ENCODE data around the gene GAS2L3.

DNA sequence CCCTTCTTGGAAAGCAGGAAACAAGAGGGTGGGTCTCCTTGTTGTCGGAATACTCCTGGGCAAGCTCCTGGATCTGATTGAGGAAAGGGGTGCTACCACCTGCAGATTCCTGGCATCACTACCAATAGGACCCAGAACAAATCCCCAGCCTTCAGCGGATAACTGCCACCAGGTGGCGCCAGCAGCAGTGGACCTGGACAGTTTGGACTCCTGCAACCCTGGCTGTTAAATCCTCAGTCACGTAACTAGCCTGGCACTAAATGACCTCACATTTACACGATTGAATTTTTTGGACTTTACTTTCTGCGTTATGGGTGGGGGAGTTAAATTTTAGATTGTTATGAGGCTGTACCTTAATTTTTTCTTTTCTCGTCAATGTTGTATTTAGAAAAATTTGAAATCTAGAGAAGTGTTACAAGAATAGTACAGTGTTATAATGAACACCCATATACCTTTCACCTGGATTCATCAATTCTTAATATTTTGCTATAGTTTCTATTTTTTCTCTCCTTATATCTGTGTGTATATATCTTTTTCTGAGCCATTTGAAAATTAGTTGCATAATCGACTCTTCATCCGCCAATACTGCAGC is 95.6 kb downstream of the GAS2L3 start:
- TF ChIP-seq, protein P1, sequence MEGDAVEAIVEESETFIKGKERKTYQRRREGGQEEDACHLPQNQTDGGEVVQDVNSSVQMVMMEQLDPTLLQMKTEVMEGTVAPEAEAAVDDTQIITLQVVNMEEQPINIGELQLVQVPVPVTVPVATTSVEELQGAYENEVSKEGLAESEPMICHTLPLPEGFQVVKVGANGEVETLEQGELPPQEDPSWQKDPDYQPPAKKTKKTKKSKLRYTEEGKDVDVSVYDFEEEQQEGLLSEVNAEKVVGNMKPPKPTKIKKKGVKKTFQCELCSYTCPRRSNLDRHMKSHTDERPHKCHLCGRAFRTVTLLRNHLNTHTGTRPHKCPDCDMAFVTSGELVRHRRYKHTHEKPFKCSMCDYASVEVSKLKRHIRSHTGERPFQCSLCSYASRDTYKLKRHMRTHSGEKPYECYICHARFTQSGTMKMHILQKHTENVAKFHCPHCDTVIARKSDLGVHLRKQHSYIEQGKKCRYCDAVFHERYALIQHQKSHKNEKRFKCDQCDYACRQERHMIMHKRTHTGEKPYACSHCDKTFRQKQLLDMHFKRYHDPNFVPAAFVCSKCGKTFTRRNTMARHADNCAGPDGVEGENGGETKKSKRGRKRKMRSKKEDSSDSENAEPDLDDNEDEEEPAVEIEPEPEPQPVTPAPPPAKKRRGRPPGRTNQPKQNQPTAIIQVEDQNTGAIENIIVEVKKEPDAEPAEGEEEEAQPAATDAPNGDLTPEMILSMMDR (IDR thresholded peaks at IDR 0.05) = peak in 3 of 4 experiments; percentile 30 to 42 (median 34)
- no peak for TF ChIP-seq POLR2A (IDR thresholded peaks at IDR 0.05)

All from uterus (tissue), 2 donors.